ENCODE measurements around the gene GCLC.

- TF ChIP-seq CTCF (IDR thresholded peaks at IDR 0.05 in 8 of 11, conservative IDR thresholded peaks at IDR 0.05 in 3 of 11) (peak; percentile 37 to 73 (median 68)), POLR2AphosphoS5 (IDR thresholded peaks at IDR 0.05) (no peak)
These were observed 51.9 kb downstream of the GCLC start for GRCh38 chr6:53492860-53493634.

Data from spleen (tissue), 7 donors.